Stimulated activated naive CD8-positive, alpha-beta T cell treated with anti-CD3 and anti-CD28 coated beads, Interleukin-15, amount 100 ng/mL, for 72 hours (primary cell): ENCODE measurements around the gene TACC2.

Experiments used
- ATAC-seq: fragments of 150-1000 bp; cut with Tn5 transposase; 2 replicates; pipeline ENCODE4 v1.10.0; 2021; ENCODE audit warnings: mild to moderate bottlenecking, moderate library complexity
- DNase-seq, 2 donors: peaks; one replicate each; pipeline ENCODE4 v3.0.0; 2021 to 2022
- H3K27ac Mint-ChIP-seq, 2 donors: one replicate each; pipeline ENCODE4 v1.8.0; 2022; ENCODE audit warnings: mild to moderate bottlenecking in 2 of 2, mixed read lengths in 2 of 2, moderate library complexity in 2 of 2
- H3K27me3 Mint-ChIP-seq: one replicate; pipeline ENCODE4 v1.8.0; 2022; ENCODE audit warnings: mixed read lengths
- H3K4me1 Mint-ChIP-seq: one replicate; pipeline ENCODE4 v1.8.0; 2022; ENCODE audit warnings: mild to moderate bottlenecking, mixed read lengths
- H3K4me3 Mint-ChIP-seq, 2 donors: one replicate each; pipeline ENCODE4 v1.8.0; 2022; ENCODE audit warnings: mild to moderate bottlenecking in 2 of 2, mixed read lengths in 2 of 2, moderate library complexity in 1 of 2
- H3K9me3 Mint-ChIP-seq, 2 donors: one replicate each; pipeline ENCODE4 v1.8.0; 2022; ENCODE audit warnings: mixed read lengths in 2 of 2

Gene TACC2

GRCh38 chr10:122303271-122304053 is 314.5 kb downstream of the TACC2 start:
- no peak for ATAC-seq

More at GRCh38 chr10:122303271-122304053, 314.5 kb downstream of the TACC2 start:
- H3K4me1 Mint-ChIP-seq, result peaks cover 6% of the 10 kb centered on the region
- H3K27me3 Mint-ChIP-seq, result peaks cover 14% of the 10 kb centered on the region
- H3K9me3 Mint-ChIP-seq, result peaks cover 4 to 13% of the 10 kb centered on the region in 2 donors
- H3K27ac Mint-ChIP-seq, result no peak overlapping the region
- H3K4me3 Mint-ChIP-seq, result no peak overlapping the region
- DNase-seq, result no peak
